Urinary bladder (tissue), 4 donors: ENCODE results near the gene TBRG1. TPM values are rescaled to one million over a fixed set of nuclear protein-coding genes. Genes with fewer than 3 reads are reported as not detected.

ENCODE experiments used
- DNase-seq: peaks from one replicate; pipeline ENCODE4 v3.0.0-alpha.2; 2015; ENCODE audit errors: extremely low spot score
- H3K27ac ChIP-seq: one replicate; pipeline ENCODE4 v1.5.1; 2013; ENCODE audit warnings: low read depth, mild to moderate bottlenecking, moderate library complexity
- H3K36me3 ChIP-seq: one replicate; pipeline ENCODE4 v1.6.1; 2013; ENCODE audit warnings: mild to moderate bottlenecking, moderate library complexity; ENCODE audit not compliant: insufficient read depth
- H3K4me1 ChIP-seq: one replicate; pipeline ENCODE4 v1.6.1; 2013; ENCODE audit warnings: mild to moderate bottlenecking, moderate library complexity; ENCODE audit not compliant: insufficient read depth
- H3K4me3 ChIP-seq: one replicate; pipeline ENCODE4 v1.5.1; 2013; ENCODE audit warnings: low read depth, low read length
- WGBS: extraction: QIAGEN DNeasy Blood & Tissue Kit; methylation state at CpG from one replicate; pipeline ENCODE4 v1.1.7; 2013; 5-methylcytosine and 5-hydroxymethylcytosine counted together
- polyA plus RNA-seq: library from polyadenylated mRNA; stranded (reverse); fragments of 200-250 nt; gene quantifications from one replicate; pipeline ENCODE4 v1.2.3, GENCODE V29; 2013
- total RNA-seq: library from RNA; depleted of rRNA; stranded (reverse); fragments of >200 nt; gene quantifications from one replicate; pipeline ENCODE4 v1.2.3, GENCODE V29; 2014
- donor health status: healthy with polysubstance abuse.
- donor health status: healthy.

TBRG1 gene
- total and polyA plus RNA-seq, 2 donors, result 25.0 to 32.8 TPM

DNA sequence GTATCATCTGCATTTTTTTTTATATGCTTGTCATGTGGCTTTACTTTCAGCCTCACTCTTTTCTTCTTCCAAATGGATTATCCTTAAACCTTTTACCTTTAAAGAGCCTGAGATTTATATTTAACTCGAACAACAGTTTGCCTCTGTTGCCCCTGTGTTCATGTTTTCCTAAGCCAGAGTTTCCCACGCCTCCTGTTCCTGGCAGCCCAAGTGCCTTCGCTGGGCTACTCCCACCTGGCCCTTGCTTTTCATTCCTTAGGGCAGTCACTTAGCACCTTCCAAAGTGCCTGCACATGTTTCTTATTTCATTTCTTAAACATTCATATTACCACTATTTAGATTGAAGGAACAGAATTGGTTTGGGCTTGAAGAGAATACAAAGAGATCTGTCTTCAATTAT lies 13.3 kb downstream of the TBRG1 start:
- no peak for DNase-seq
- peaks cover 4% of the 10 kb centered on the region for H3K36me3 ChIP-seq
- no peak overlapping the region for H3K27ac ChIP-seq
- H3K4me1 ChIP-seq, result no peaks in the 10 kb centered on the region
- WGBS, result 74% methylated on average over 3 of the region's 3 CpGs
- H3K4me3 ChIP-seq, result no peak overlapping the region

DNA sequence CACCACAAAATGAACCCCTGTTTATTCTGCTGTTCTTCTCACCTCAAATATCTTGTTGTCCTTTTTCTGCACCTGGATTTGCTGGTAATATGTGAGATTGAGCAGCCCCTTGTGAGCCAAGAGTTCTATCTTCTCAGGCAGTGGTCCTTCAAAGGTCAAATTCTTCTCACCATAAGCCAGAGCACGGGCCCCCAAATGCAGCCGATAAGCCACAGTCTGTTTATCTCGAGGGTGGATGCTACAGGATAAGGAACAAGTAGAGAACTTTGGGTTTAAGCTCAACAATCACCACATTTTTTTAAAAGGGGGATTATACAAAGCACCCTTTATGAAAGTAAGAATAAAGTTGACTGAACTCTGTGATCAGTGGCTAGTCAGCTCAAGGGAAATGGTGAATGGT lies 15.8 kb downstream of the TBRG1 start:
- no peaks in the 10 kb centered on the region for H3K4me1 ChIP-seq
- whole genome bisulfite sequencing, result 75% methylated on average over 3 of the region's 3 CpGs
- H3K4me3 ChIP-seq, result no peak overlapping the region
- H3K27ac ChIP-seq, result no peak overlapping the region
- DNase-seq, result no peak
- no peaks in the 10 kb centered on the region for H3K36me3 ChIP-seq

DNA sequence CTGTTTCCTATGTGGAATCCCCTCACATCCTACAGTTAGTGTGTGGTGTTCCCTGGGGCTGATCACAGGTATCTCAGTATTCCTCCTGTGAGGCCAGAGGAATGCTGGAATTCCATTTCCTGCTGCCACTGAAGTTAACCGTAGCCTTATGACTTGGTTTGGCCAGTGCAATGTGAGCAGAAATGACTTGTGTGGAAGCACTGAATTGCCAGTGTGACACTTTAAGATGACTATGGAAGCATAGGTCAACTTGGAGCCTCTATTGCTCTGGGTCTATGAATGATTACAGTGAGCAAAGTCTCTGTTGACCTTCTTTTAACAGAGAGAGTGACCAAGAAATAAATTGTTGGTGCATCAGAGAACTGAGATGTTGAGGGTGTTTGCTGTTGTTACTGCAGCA lies 16.5 kb downstream of the TBRG1 start:
- no peak for DNase-seq
- no peaks in the 10 kb centered on the region for H3K4me1 ChIP-seq
- 86% methylated on average over 1 of the region's 1 CpG for WGBS
- no peak overlapping the region for H3K27ac ChIP-seq
- no peaks in the 10 kb centered on the region for H3K36me3 ChIP-seq
- H3K4me3 ChIP-seq, result no peak overlapping the region

DNA sequence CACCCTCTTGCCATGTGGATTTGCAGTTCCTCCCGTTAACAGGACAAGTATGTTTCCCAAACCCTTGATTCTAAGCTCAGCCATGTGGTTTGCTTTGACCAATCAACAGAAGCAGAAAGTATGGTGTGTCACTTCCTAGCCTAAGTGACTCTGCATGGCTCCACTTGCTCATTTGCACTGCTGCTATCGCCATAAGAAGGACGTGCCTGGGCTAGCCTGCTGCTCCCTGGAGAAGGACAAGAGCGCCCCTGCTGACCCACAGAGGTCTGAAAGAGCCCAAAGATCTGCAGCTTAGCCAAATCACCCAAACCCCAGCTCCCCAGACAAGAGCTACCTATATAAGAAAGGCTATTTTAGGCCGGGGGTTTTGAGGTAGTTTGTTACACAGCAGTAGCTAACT lies 18.0 kb downstream of the TBRG1 start:
- 84% methylated on average over 5 of the region's 5 CpGs for WGBS
- Histone ChIP-seq H3K4me1 (no peaks in the 10 kb centered on the region), H3K36me3 (no peaks in the 10 kb centered on the region), H3K27ac (no peak overlapping the region), H3K4me3 (no peak overlapping the region)
- DNase-seq, result no peak

DNA sequence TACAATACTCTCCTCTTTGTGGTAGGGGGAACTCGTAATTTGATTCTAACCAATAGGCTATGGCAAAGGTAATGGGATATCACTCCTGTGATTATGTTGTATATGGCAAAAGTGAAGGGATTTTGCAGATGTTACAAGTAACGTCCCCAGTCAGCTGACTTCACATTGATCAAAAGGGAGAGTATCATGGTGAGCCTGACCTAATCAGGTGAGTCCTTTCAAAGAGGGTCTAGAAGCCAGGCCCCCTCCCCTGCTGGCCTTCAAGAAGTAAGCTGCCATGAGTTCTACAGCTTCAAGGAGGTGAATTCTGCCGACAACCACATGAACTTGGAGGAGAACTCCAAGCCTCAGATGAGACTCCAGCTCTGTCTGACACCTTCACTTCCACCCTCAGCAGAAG lies 20.0 kb downstream of the TBRG1 start:
- H3K27ac ChIP-seq, result no peak overlapping the region
- WGBS, result 91% methylated on average over 3 of the region's 3 CpGs
- no peak for DNase-seq

DNA sequence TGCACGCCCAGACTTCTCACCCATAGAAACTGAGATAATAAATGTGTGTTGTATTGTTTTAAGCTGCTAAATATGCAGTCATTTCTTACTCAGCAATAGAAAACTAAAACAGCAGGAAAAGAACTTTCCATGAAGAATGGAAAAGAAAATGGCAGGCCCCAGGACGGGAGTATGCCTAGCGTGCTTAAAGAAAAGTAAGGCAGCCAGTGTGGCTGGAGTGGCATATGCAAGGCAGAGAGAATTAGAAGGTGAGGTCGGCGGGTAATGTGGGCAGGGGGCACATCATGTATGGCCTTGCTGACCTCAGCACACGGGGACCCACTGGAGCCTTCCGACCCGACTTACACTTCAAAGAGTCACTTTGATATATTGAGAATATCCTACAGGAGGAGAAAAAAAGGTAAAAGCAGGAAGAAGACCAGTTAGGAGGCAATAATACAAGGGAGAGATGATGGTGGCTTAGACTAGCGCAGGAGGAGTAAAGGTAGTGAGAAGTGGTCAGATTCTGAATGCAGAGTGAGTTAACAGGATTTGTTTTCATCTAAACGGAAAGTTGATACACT lies 20.5 kb downstream of the TBRG1 start:
- Histone ChIP-seq H3K4me1 (no peaks in the 10 kb centered on the region), H3K27ac (no peak overlapping the region), H3K36me3 (no peaks in the 10 kb centered on the region), H3K4me3 (no peak overlapping the region)
- 81% methylated on average over 10 of the region's 10 CpGs for WGBS
- no peak for DNase-seq

More for the DNA sequence above, 20.0 kb downstream of the TBRG1 start:
- H3K4me1 ChIP-seq, result no peaks in the 10 kb centered on the region
- no peaks in the 10 kb centered on the region for H3K36me3 ChIP-seq
- H3K4me3 ChIP-seq, result no peak overlapping the region

DNA sequence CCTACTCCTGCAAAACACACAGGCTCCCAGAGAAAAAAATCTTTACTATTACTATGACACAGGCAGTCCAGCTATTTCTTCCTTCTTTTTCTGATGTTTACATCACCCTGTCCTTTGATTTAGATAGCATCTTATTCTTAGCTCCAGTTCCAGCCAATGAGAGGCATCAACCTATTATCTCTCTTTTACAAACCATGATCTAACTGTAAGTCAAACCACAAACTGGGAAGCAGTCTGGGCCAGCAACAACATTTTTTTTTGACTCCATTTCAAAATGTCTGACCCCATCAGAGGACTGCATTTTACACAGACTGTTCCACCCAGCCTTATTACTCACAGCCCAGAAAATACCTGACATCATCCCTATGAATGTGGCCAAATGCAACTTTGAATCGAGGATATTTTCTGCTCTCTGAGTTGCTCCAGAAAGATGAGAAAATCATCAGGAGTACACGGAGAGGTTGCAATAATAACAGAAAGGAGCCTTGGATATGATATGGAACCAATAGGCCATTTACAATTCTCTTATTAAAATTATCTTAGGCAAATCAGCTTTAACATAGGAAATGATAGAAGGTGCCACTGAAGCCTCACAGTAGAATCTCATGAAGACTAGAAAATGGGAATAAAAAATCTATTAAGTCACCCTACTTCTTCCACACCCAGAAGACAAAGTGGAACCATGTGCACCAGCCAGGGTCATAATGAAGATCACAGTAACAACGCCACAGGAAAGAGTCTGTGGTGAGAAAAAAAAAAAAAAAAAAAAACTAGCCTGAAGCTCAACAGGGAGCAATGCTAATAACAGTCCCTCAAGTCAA lies 21.2 kb downstream of the TBRG1 start:
- Histone ChIP-seq H3K4me1 (no peaks in the 10 kb centered on the region), H3K4me3 (no peak overlapping the region), H3K27ac (no peak overlapping the region), H3K36me3 (peaks cover 2% of the 10 kb centered on the region)
- DNase-seq, result no peak
- WGBS, result 28% methylated on average over 3 of the region's 3 CpGs

DNA sequence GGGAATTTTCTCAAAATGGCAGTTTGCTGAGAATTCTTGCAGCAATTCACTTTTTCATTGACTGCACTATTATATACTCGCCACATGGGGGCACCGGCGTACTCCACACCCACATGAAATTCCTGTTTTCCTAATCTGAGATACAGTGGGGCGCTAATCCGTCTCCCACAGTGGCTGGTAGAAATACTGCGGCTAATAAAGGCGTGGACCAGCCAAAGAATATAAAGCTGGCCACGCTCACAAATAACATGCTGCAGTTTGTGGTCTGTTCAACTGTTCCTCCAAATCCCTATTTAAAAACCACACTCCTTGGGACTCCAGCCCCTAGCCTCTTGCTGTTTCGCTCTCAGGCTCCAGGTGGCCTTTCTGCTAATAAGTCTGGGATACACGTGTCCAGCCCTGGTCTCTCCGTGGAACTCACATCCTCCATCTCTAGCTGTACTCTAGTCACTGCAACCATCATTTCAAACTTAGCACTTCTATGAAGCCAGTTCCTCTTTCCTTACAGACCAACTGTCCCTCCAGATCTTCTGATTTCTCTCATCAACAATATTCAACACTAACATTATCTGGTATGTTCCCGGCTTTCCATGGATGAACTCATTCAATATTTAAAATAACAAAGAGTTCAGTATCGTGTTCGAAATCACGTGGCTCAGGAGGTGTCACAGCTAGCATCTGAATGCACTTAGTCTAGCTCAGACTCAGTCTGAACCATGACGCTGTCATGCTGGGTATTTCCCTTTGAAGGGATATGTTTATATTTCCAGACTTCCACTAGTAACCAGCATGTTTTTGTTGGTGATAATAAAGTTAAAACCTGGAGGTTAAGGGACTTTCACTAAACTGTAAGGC lies 22.0 kb downstream of the TBRG1 start:
- WGBS, result 21% methylated on average over 16 of the region's 16 CpGs
- no peak overlapping the region for H3K27ac ChIP-seq
- DNase-seq, result peak; percentile 20
- H3K4me1 ChIP-seq, result no peaks in the 10 kb centered on the region
- H3K36me3 ChIP-seq, result peaks cover 2% of the 10 kb centered on the region
- no peak overlapping the region for H3K4me3 ChIP-seq

DNA sequence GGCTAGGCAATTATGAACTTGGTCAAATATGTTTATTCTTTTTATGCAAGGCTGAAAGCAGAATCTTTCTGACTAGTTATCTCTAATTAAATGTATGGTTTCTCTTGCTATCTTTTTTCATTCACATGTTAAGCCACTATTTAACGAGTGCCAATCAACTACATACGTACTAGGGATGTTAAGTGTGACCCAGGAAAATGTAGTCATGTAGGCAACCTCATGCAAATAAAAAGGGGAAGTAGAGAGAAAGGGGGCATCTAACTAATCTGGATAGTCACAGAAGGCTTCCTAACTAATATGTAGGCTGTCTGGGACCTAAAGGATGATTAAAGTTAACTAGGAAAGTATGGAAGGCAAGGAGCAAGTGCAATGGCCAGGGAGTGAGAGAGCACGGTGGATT lies 23.5 kb downstream of the TBRG1 start:
- Histone ChIP-seq H3K36me3 (peaks cover 2% of the 10 kb centered on the region), H3K4me3 (no peak overlapping the region), H3K27ac (no peak overlapping the region), H3K4me1 (no peaks in the 10 kb centered on the region)
- no peak for DNase-seq
- WGBS, result 75% methylated on average over 3 of the region's 3 CpGs

DNA sequence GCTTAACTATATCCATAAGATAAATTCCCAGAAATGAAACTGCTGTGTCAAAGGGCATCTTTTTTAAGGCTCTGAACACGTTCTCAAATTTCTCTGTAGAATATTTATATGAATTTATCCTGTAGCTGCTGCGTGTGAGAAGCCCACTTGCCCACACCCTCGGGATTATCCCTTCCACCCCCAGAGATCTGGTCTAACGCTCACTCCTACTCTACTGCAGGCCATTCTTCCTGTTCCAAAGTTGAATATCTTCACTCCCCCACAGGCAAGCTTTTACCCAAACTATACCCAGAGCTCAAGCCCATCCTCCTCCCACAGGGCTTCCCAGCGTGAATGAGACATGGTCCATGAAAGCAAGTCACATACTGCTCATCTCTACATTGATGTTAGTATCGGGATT lies 25.9 kb downstream of the TBRG1 start:
- Histone ChIP-seq H3K4me3 (no peak overlapping the region), H3K27ac (no peak overlapping the region), H3K36me3 (peaks cover 2% of the 10 kb centered on the region), H3K4me1 (no peaks in the 10 kb centered on the region)
- WGBS, result 68% methylated on average over 6 of the region's 6 CpGs
- no peak for DNase-seq

DNA sequence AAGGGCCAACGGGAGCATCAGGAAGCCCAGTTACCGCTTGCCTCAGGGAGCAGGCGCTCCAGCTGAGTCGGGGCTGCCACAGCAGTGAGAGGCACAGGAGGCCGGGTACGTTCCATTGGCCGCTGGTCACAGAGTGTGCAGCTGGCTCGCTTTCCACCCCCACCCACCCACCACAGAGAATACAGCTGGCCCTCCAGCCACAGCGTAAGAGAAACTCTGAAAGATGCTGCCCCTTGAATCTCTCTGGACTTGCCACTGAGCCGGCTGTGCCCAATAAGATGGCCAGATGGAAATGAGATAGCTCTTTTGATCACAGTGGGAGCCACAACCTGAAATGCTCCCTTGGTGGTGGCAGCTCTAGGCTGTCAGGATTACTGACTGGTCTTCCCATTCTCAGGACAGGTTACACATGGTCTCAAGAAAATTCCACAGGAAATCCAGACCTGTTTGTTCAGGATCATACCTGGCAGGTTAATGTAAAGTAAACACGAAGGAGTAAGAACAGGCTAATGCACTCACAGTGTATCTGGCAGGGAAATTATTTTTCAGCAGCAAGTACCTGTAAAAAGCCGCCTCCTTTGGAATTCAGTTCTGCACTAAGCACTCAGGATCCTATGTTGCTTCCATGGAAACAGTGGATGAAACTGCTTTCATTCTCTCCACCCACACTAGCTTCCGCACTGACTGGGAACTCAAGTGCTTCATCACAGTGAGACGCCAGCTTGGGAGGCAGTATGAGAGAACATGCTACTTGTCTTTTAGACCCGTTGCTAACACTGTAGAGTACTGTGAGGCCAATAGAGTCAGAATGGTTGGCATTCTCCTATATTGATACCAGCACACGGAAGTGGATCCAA lies 34.3 kb downstream of the TBRG1 start:
- WGBS, result 60% methylated on average over 16 of the region's 16 CpGs
- H3K4me1 ChIP-seq, result no peaks in the 10 kb centered on the region
- no peak overlapping the region for H3K4me3 ChIP-seq
- no peak for DNase-seq
- H3K27ac ChIP-seq, result no peak overlapping the region
- no peaks in the 10 kb centered on the region for H3K36me3 ChIP-seq

DNA sequence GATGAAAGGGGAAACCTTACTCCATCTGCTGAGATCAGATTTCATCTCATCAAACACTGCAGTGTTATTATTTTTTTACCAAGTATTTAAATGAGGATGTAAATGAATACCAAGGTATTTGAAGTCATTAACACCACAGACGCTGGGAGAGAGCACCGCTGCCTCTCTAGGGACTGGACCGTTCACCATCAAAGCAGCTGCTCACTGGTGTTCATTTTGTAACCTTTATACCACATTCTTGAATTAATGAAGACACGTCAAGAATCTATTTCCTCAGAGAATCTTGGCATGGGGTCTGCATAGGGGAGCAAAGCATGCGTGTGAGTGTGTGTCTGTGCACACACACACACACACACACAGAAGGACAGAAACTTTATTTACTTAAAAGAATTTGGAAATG lies 35.2 kb downstream of the TBRG1 start:
- no peaks in the 10 kb centered on the region for H3K36me3 ChIP-seq
- no peaks in the 10 kb centered on the region for H3K4me1 ChIP-seq
- DNase-seq, result no peak
- 73% methylated on average over 5 of the region's 5 CpGs for WGBS
- H3K4me3 ChIP-seq, result no peak overlapping the region
- no peak overlapping the region for H3K27ac ChIP-seq

DNA sequence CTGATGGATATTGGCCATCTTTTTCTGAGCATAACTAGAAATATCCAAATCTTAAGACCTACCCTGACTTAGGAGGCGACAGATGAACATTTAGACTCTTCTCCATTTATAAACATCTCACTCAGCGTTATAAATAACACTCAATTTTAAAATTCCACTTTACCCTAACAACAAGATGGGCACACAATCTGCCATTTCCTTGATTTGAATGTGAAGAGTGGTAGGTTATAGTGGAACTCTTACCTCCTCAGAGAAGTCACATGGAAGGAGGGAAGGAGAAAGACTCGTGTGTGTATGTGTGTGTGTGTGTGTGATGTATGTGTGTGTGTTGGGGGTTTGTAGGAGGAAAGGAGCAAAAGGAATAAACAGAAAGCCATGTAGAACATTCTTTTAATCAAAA lies 35.8 kb downstream of the TBRG1 start:
- Histone ChIP-seq H3K36me3 (no peaks in the 10 kb centered on the region), H3K4me1 (no peaks in the 10 kb centered on the region), H3K4me3 (no peak overlapping the region), H3K27ac (no peak overlapping the region)
- DNase-seq, result no peak
- 77% methylated on average over 3 of the region's 3 CpGs for WGBS
